HG03159 (cell line): ENCODE measurements around the gene CETP.
"Not testable (repeated sequence)": the region's sequence is repeated elsewhere in the genome, so short reads cannot be mapped to it uniquely, and the experiment has no call there.

Experiments used
- ATAC-seq: cut with Tn5 transposase; IDR thresholded peaks from one replicate; pipeline ENCODE4 v1.9.1; 2021; ENCODE audit warnings: mild to moderate bottlenecking, moderate library complexity; ENCODE audit not compliant: unreplicated experiment

The CETP gene

DNA sequence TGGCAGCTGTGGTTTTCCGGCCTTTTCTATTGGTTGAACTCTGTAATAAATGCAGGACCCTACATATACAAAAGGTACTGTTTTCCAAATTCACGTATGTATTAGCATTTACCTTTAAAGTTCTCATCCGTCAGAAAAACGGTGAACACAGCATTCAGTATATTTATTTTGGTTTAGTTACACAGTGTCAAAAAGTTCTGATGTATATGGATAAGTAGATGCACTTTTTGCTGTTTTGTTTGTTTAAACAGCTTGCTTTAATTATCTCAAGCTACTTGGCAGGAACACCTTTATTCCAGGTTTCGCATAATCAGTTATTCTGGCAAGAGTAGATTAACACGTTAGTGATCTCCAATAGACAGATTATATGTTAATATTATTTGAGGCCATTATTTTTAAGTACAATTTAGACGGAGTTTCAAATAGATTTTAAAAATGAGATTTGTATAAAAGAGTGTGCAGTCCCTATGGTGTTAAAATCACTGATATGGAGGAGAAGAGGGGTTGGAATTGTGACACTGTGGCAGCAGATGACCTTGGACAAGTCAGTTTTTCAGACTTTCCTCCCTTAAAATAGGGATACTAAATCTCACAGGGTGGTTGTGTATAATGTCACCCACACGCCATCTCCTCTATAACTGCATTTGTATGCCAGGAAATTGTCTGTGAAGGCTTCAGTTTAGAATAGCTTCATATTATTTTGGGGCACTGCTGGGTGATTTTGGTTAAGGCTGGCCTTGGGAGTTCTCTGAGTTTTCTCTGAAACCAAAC, 27.7 kb upstream of the CETP start:
- ATAC-seq: no peak

GRCh38 chr16:56934599-56935145, 27.1 kb upstream of the CETP start:
- not testable (repeated sequence) for ATAC-seq

DNA sequence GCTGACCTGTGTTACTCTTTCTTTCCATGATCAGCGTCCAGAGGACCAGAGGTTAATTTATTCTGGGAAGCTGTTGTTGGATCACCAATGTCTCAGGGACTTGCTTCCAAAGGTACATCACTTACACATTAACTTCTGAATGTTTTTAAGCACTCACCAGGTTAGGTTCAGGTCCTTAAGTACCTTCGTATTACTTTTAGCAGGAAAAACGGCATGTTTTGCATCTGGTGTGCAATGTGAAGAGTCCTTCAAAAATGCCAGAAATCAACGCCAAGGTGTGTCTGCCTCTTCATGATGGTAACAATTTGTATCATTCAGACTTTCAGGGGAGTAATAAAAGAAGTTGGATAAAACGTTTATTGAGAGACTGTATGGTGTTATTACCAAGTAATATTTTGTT, 26.5 kb upstream of the CETP start:
- no peak for ATAC-seq

DNA sequence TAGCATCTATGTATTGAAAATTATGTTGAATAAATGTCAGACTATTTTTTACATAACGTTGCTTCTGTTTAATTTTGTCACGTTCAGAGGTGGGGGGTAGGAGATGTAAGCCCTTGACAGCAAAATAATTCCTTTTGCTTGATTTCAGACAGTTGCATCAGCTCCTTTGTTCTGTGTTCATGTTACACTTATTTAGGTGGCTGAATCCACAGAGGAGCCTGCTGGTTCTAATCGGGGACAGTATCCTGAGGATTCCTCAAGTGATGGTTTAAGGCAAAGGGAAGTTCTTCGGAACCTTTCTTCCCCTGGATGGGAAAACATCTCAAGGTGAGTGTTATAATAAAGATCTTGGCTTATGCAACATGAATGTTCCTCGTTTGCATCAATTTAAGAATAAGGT, 25.3 kb upstream of the CETP start:
- ATAC-seq: no peak

DNA sequence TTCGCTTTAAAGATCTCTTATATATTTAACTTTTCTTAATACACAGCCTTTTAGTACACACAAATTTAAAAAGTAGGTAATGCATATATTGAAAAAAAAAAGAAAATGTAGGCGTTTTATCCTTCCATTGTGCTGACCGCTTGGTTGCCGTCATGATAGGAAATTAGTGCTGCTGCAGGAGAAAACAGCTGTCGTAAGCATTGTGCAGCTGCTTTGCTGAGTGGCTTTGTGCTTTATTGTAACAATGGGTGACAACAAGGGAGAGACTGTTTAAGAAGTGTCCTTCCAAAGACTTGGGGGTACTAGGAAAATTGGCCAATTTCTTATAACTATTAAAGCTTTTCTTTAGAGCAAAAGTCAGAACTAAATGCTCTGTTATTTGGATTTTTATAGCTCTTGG, 24.8 kb upstream of the CETP start:
- ATAC-seq: no peak

GRCh38 chr16:56938664-56939513, 22.9 kb upstream of the CETP start:
- no peak for ATAC-seq

DNA sequence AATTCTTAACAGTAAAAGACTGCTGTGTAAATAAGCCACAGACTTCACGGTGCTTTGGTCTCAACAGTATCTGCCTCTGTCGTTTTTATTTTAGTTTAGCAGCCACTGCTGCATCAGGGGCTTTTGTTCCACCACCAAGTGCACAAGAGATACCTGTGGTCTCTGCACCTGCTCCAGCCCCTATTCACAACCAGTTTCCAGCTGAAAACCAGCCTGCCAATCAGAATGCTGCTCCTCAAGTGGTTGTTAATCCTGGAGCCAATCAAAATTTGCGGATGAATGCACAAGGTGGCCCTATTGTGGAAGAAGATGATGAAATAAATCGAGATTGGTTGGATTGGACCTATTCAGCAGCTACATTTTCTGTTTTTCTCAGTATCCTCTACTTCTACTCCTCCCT, 21.9 kb upstream of the CETP start:
- ATAC-seq: no peak

DNA sequence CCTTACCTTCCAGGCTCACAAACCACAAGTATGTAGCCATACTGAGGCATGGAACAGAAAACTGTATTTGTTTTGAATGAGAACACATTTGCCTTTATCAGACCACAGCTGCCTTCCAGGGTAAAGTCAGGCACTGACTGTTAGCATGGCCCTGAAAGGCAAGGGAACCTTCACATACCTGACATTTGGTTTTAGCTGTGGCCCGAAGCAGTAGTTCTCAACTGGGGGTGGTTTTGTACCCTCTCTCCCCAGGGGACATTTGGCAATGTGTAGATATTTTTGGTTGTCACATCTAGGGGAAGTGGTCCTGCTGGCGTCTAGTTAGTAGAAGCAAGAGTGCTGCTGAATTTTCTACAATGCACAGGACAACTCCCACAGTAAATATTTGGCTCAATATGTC, 20.7 kb upstream of the CETP start:
- no peak for ATAC-seq

DNA sequence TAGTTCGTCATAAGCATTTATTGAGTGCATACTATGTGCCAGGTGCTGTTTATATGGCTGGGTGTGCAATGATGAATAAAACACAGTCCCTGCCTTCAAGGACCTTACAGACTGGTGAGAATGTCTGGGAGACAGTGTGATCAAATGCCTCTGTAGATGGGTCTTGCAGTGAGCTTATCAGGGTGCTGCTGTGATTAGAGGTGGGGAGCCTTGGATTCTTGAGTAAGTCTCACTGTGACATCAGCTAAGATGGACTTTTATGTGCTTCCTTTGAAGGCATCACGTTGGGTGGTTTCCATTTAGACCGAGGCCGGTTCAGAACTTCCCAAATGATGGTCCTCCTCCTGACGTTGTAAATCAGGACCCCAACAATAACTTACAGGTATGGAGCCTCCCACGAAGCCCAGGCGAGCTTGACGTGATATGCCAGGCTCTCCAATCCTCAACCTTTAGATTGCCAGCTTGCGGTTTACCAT, 19.9 kb upstream of the CETP start:
- no peak for ATAC-seq

- ATAC-seq: no peak
Observed at GRCh38 chr16:56943761-56944375, 17.9 kb upstream of the CETP start.

DNA sequence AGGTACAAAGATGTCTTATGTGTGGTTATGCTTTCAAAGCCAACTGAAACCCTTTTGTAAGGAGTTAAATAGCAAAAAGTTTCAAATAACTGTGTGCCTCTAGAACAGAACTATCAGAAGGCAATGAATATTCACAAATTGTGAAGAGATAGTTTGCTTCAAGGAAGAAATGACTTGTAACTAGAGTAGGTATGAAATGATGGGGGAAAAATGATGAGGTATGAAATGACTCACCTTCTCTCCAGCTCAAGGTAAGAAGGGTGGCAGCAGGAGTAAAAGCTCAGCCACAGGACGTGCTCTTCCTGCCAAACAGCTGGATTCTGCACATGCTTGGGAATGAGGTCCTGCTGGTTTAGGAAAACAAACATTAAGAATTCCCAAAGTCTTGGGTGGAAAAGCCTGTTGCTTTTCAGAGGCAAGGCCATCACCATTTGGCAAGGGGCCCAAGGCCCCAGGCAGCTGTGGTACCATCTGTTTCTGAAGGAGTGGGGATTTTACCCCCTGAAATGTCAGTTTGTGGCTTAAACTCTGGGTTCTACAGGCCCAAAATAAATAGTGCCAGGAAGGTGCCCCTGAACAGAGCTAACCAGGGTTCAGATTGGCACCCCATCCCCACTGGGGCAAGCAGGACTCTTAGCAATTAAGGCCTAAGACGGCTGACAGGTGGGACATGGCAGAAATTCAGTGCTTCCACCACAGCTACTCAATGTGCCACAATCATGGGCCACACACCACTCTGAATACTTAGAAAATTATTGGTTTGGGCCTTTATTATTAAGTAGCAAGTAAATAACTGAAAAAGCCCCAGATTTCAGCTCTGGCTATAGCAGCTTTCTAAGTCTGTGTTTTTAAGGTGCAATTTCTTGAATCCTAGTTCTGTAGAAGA, 16.6 kb upstream of the CETP start:
- no peak for ATAC-seq

GRCh38 chr16:56945847-56946527, 15.8 kb upstream of the CETP start:
- ATAC-seq: no peak

GRCh38 chr16:56946767-56947603, 14.8 kb upstream of the CETP start:
- ATAC-seq: no peak

DNA sequence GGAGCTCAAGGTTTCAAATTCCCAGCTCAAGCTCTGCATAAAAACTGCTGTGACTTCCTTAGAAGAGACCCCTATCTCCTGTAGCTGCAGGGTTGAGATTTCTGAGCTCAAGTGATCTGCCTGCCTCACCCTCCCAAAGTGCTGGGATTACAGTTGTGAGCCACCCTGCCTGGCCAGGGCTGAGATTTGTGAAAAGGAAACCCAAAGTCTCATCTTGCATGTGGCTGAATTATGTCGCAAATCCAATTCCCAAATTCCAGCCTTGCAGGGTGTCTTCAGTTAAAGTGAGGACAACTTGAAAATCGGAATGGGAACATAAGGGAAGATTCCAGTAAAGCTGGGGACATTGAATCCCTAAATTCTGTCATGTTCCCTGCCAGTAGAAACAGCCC, 14.2 kb upstream of the CETP start:
- no peak for ATAC-seq

DNA sequence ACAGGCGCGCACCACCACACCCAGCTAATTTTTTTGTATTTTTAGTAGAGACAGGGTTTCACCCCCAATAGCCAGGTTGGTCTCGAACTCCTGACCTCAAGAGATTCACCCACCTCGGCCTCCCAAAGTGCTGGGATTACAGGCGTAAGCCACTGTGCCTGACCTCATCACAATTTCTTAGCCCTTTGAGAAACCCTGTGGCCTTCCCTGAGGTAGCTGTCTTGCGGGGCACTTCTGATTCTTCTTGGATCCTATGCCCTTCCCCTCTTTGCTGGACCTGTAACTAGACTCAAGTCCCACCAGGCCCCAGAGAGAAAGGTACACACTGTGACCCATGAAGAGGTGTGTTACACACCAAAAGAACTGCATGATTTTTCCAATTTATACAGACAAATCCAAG, 13.5 kb upstream of the CETP start:
- ATAC-seq: no peak

- no peak for ATAC-seq
Observed at GRCh38 chr16:56950051-56950450, 11.7 kb upstream of the CETP start.

GRCh38 chr16:56950455-56950854, 11.3 kb upstream of the CETP start:
- no peak for ATAC-seq

DNA sequence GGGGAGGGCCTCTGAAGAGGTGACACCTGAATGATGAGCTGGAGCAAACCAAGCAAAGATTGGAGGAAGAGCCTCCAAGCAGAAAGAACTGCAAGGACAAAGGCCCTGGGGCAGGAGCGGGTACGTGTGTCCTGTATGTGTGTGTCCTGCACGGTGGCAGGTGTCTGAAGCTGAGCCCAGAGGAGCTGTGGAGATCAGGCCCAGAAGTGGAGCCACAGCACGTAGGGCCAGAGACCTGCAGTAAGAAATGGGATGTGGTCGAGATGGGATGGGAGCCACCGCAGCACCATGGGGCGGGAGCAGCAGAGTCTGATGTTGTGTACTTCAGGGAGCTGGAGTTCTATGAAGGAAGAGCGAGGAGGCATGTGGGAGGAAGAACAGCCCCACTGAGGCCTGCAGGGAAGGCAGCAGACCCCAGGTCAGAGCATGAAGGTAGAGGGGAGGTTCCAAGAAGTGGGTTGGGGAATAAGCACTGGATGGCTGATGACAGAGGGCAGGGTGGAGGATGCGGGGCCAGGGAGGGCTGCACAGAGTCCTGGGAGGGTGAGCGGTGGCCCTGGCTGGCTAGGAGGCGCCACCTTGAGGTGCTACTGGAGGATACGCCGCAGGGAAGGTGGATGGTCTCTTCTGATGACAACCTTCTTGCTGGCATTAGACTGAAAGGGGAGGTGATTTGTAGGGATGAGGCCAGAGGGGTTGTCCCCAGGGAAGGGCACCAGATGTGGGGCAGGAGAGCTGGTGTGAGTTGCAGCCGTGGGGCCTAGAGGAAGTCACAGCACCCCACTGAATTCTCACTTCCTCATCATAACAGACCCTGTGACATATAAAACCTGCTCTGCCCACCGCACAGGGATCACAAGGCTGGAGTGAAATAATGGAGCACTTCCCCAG, 10.6 kb upstream of the CETP start:
- ATAC-seq: peak; percentile 59
